ENCODE measurements around the gene RPL36A.

GRCh38 chrX:101391831-101392230 lies 1.0 kb downstream of the RPL36A start:
- TF ChIP-seq EZH2 (IDR thresholded peaks at IDR 0.05), result no peak
- TF ChIP-seq POLR2AphosphoS5 (IDR thresholded peaks at IDR 0.05; ENCODE audit: borderline replicate concordance, low read depth, low read length), result no peak

All from SK-N-MC (cell line).